Breast epithelium (tissue), 3 donors: ENCODE results near the gene KCNH5.

Source experiments
- CTCF ChIP-seq, 3 donors: fragments of 450-650 bp; IDR thresholded peaks; one replicate each; pipeline ENCODE4 v1.5.1; 2016 to 2017; ENCODE audit warnings: antibody characterized with exemption in 3 of 3, mild to moderate bottlenecking in 3 of 3, moderate library complexity in 3 of 3
- POLR2AphosphoS5 ChIP-seq, 3 donors: sonication (generic); formaldehyde crosslinking; IDR thresholded peaks; one replicate each; pipeline ENCODE4 v1.6.1; 2017; ENCODE audit warnings: antibody characterized with exemption in 3 of 3

GRCh38 chr14:62706217-62706616 lies 339.0 kb downstream of the KCNH5 start:
- TF ChIP-seq POLR2AphosphoS5 (IDR thresholded peaks at IDR 0.05), result no peak
- no peak for TF ChIP-seq CTCF (IDR thresholded peaks at IDR 0.05)
